GM19025 (cell line): Measurements from ENCODE around the gene PFAS.
"Not testable (repeated sequence)": the region's sequence is repeated elsewhere in the genome, so short reads cannot be mapped to it uniquely, and the experiment has no call there.

Experiments used
- ATAC-seq: cut with Tn5 transposase; IDR thresholded peaks from one replicate; pipeline ENCODE4 v1.9.1; 2021; ENCODE audit warnings: mild to moderate bottlenecking, low read depth, moderate library complexity; ENCODE audit not compliant: unreplicated experiment

The PFAS gene

GRCh38 chr17:8226536-8227237 lies 22.4 kb upstream of the PFAS start:
- no peak for ATAC-seq

DNA sequence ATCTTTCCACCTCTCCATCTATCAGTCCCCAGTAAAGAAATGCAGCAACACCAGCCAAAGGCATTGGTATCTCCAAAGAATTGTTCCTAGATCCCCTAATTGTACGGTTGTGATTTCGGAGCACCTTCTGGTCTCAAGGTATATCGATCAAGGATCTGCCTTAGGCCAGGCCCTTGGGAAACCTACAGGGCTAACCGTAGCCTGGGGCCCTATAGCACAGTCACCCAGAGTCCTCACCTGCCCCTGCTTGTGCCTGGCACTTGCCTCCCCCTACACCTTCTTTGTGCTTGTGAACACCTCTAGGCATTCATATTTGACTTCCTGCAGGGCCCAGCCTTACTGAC lies 21.9 kb upstream of the PFAS start:
- no peak for ATAC-seq

GRCh38 chr17:8231701-8232100 lies 17.4 kb upstream of the PFAS start:
- no peak for ATAC-seq

GRCh38 chr17:8234361-8235270 lies 14.5 kb upstream of the PFAS start:
- no peak for ATAC-seq

GRCh38 chr17:8235676-8236075 lies 13.4 kb upstream of the PFAS start:
- ATAC-seq: no peak

DNA sequence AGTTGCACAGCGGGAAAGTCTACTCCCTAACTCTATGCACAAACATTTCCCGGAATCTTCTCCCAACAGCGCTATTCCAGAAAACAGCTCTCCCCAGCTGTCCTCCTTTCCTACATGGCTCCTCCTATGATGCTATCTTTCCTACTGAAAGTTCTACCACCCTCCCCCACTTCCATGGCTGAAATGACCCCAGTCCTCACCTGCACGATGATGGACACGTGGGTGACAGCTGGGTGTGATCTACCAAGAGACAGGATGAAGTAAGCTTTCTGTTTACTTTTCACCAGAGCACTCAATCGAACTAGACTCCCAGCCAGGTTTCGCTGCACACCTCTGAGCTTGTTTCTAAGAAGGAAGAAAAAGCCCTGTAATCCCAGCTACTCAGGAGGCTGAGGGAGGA lies 11.9 kb upstream of the PFAS start:
- no peak for ATAC-seq

DNA sequence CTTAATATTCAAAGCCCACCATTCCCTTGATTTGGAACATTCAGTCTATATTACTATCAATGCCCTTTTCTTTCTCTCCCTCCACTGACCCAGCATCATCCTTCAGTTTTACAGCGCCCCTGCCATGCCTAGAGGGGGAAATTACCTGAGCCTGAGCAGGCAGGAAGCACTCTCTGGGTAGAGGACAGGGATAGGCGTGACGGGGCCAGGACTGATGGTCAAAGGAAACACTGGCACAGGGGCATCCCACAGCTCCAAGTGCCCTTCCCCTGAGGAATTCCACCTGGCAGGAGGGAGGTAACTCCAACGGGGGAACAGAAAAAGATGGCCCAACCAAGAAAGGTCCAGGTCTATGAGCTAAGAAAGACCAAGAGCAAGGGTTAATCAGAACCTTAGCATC lies 11.2 kb upstream of the PFAS start:
- no peak for ATAC-seq

DNA sequence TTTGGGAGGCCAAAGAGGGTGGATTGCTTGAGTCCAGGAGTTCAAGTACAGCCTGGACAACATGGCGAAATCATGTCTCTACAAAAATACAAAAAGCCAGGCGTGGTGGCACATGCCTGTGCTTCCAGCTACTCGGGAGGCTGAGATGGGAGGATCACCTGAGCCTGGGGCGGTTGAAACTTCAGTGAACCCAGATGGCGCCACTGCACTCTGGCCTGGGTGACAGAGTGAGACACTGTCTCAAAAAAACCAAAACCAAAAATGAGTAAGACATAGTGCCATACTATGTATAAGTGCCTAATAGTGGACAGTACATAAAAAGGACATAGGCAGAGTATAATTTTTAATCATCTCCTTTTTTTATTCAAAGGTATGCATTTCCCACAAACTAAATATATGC lies 5.3 kb upstream of the PFAS start:
- ATAC-seq: no peak

DNA sequence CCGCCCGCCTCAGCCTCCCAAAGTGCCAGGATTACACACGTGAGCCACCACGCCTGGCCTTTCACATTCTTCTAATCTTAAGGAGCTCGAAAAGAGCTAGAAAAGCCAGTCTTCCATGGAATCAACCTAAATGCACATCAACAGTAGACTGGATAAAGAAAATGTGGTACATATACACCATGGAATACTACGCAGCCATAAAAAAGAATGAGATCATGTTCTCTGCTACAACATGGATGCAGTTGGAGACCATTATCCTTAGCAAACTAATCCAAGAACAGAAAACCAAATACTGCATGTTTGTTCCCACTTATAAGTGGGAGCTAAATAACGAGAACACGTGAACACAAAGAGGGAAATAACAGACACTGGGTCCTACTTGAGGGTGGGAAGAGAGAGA lies 4.3 kb upstream of the PFAS start:
- ATAC-seq: no peak

DNA sequence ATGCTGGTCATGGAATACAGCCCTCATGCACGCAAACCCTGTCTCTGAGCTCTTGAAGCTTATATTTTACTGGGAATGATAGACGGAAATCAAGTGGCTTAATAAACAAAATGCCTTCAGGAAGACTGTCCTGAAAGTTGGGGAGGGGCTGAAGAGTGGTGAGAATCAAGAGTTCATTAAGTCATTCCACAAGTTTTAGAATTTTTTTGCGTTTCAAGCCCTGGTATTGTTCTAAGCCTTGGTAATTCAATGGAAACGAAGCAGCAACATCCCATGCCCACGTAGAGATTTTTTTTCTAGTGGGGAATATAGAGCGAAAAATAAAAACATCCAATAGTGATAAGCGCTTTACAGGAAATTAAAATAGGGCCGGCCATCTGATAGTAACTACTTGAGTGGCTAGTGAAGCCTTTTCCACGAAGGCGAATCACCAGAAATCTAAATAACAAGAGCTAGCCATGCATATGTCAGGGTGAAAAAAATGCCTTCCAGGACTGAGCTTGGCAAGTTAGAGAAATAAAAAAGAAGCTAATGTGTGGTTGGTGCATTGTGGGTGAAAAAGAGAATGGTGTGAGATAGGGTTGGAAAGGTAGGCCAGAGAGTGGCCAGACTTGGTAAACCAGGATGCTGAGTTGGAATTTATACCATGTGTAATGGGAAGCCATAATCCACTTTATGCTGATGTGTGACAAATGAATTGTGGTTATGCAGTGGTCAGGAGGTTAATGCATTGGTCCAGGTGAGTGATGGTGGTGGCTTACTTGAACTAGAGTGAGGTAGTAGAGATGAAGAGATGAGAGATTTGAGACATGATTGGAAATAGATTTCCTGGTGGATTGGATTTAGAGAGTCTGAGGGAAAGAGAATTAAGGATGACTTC lies 772 bp downstream of the PFAS start:
- ATAC-seq: no peak

- not testable (repeated sequence) for ATAC-seq
Observed at GRCh38 chr17:8251411-8251810, 2.3 kb downstream of the PFAS start.

DNA sequence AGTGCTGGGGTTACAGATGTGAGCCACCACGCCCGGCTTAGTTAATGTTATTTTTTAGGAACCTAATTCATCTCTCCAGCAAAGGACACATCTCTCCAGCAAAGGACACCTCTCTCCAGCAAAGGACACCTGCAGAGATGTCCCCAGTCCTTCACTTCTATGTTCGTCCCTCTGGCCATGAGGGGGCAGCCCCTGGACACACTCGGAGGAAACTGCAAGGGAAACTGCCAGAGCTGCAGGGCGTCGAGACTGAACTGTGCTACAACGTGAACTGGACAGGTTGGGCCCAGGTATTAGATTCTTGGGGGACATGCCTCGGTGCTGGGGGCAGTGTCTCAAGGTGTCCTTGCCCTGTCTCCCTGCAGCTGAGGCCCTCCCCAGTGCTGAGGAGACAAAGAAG lies 4.7 kb downstream of the PFAS start:
- ATAC-seq: no peak

DNA sequence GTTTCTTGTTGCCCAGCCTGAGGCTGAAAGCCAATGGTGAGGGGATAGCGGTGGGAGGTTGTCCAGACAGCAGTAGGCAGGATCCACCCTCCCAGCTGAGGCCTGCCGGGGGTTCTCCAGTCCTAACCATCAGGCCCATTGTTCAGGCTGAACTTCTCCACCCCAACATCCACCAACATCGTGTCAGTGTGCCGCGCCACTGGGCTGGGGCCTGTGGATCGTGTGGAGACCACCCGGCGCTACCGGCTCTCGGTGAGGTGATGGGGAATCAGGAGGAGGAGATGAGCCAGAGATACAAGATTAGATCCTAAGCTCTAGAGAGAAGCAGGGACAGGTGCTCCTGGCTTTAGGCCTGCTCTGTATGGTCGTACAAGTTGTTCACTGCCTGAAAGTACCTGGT lies 5.8 kb downstream of the PFAS start:
- ATAC-seq: no peak

DNA sequence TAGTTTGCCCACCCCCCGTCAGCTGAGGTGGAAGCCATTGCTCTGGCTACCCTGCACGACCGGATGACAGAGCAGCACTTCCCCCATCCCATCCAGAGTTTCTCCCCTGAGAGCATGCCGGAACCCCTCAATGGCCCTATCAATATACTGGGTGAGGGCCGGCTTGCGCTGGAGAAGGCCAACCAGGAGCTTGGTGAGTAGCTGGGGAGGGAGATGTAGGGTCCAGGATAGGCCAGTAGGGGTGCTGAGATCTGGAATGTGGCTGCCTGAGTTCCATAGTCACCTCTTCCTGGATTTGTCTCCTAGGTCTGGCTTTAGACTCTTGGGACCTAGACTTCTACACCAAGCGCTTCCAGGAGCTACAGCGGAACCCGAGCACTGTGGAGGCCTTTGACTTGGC lies 6.4 kb downstream of the PFAS start:
- ATAC-seq: no peak

GRCh38 chr17:8256291-8256690 lies 7.2 kb downstream of the PFAS start:
- no peak for ATAC-seq

- ATAC-seq: no peak
Observed at GRCh38 chr17:8256691-8257090, 7.6 kb downstream of the PFAS start.

GRCh38 chr17:8257801-8258200 lies 8.7 kb downstream of the PFAS start:
- ATAC-seq: no peak

GRCh38 chr17:8264320-8264719 lies 15.2 kb downstream of the PFAS start:
- no peak for ATAC-seq

GRCh38 chr17:8264836-8265542 lies 15.9 kb downstream of the PFAS start:
- ATAC-seq: no peak

- no peak for ATAC-seq
Observed at GRCh38 chr17:8266648-8267479, 17.8 kb downstream of the PFAS start.
